Keratinocyte (primary cell): ENCODE measurements around the gene RABGEF1.

Experiments
- CTCF ChIP-seq, 3 experiments: IDR thresholded peaks in 1 of 3; conservative IDR thresholded peaks in 1 of 3; optimal IDR thresholded peaks in 1 of 3; 2 replicates in 2 of 3; 3 replicates in 1 of 3; pipeline versions ENCODE3 to v1.5.1; 2011; ENCODE audit warnings: low read length in 3 of 3, mild to moderate bottlenecking in 3 of 3, moderate library complexity in 2 of 3, control low read depth in 1 of 3, inconsistent platforms in 1 of 3; ENCODE audit not compliant: insufficient read depth in 2 of 3; ENCODE audit errors: extremely low read depth in 1 of 3
- EZH2 ChIP-seq: IDR thresholded peaks from one replicate; pipeline ENCODE4 v1.6.1; 2012; ENCODE audit warnings: inconsistent platforms, mild to moderate bottlenecking, low read length, moderate library complexity

- TF ChIP-seq CTCF (optimal IDR thresholded peaks at IDR 0.05 in 1 of 3, IDR thresholded peaks at IDR 0.05 in 1 of 3, conservative IDR thresholded peaks at IDR 0.05 in 1 of 3; ENCODE audit: extremely low read depth in 1 of 3, insufficient read depth in 2 of 3, low read length in 3 of 3) (no peak), EZH2 (no peak)
Observed at GRCh38 chr7:66694286-66694685, 46.2 kb upstream of the RABGEF1 start.
